GM19438 (cell line): Measurements from ENCODE around the gene GSC2.

Experiments
- ATAC-seq: cut with Tn5 transposase; IDR thresholded peaks from one replicate; pipeline ENCODE4 v1.9.1; 2021; ENCODE audit warnings: low read depth; ENCODE audit not compliant: unreplicated experiment

GSC2 gene

GRCh38 chr22:19122143-19122751 is 27.8 kb downstream of the GSC2 start, which contains the start of gene DGCR2:
DGCR2 (minus strand) TSS chr22:19122412; CDS start chr22:19122206, 206 bp downstream.
- ATAC-seq: peak; percentile 80

- peak; percentile 22 for ATAC-seq
These were observed 28.4 kb downstream of the GSC2 start for GRCh38 chr22:19121631-19122142.

GRCh38 chr22:19120829-19121630 is 29.1 kb downstream of the GSC2 start:
- ATAC-seq: no peak

GRCh38 chr22:19119949-19120348 is 30.1 kb downstream of the GSC2 start:
- ATAC-seq: no peak

- no peak for ATAC-seq
These were observed 31.7 kb downstream of the GSC2 start for GRCh38 chr22:19118329-19118880.

- ATAC-seq: no peak
These were observed 33.0 kb downstream of the GSC2 start for GRCh38 chr22:19117111-19117512.

GRCh38 chr22:19115628-19116027 is 34.5 kb downstream of the GSC2 start:
- ATAC-seq: no peak

- ATAC-seq: no peak
These were observed 35.0 kb downstream of the GSC2 start for GRCh38 chr22:19114984-19115552.

- no peak for ATAC-seq
These were observed 36.7 kb downstream of the GSC2 start for GRCh38 chr22:19113429-19113828.

- no peak for ATAC-seq
These were observed 38.5 kb downstream of the GSC2 start for GRCh38 chr22:19111584-19111983.

GRCh38 chr22:19111140-19111539 is 39.0 kb downstream of the GSC2 start:
- ATAC-seq: no peak

GRCh38 chr22:19110646-19111045 is 39.4 kb downstream of the GSC2 start:
- no peak for ATAC-seq

- ATAC-seq: no peak
These were observed 40.0 kb downstream of the GSC2 start for GRCh38 chr22:19110064-19110458.

- ATAC-seq: no peak
These were observed 40.7 kb downstream of the GSC2 start for GRCh38 chr22:19109198-19110063.

- ATAC-seq: no peak
These were observed 41.3 kb downstream of the GSC2 start for GRCh38 chr22:19108807-19109197.

GRCh38 chr22:19107730-19108074 is 42.4 kb downstream of the GSC2 start:
- no peak for ATAC-seq

GRCh38 chr22:19106886-19107729 is 43.0 kb downstream of the GSC2 start:
- ATAC-seq: no peak

- no peak for ATAC-seq
These were observed 44.0 kb downstream of the GSC2 start for GRCh38 chr22:19105867-19106802.
